Fibroblast of lung (primary cell): ENCODE data around the gene SIK2. TPM values are rescaled to one million over a fixed set of nuclear protein-coding genes. Genes with fewer than 3 reads are reported as not detected.
A peak's percentile ranks its signal among the peaks of the same experiment; 100 is the strongest.

Source experiments
- DNase-seq, 2 donors: peaks; one replicate each; pipeline versions ENCODE4 v3.0.0 to v3.0.0-alpha.2; 2010; ENCODE audit warnings: low read depth in 2 of 2
- H2AFZ ChIP-seq: 2 replicates; pipeline ENCODE4 v1.5.1; 2012; ENCODE audit warnings: low read length, control low read depth, inconsistent platforms
- H3K27ac ChIP-seq: 2 replicates; pipeline ENCODE4 v1.5.1; 2011; ENCODE audit warnings: low read length, control low read depth; ENCODE audit not compliant: insufficient read depth
- H3K27me3 ChIP-seq: 2 replicates; pipeline ENCODE4 v1.5.1; 2011; ENCODE audit warnings: mild to moderate bottlenecking, low read length; ENCODE audit not compliant: control insufficient read depth, insufficient read depth
- H3K36me3 ChIP-seq: 2 replicates; pipeline ENCODE4 v1.5.1; 2011; ENCODE audit warnings: low read length; ENCODE audit not compliant: control insufficient read depth, insufficient read depth
- H3K4me1 ChIP-seq: 2 replicates; pipeline ENCODE4 v1.5.1; 2011; ENCODE audit warnings: low read length; ENCODE audit not compliant: control insufficient read depth, insufficient read depth; ENCODE audit errors: extremely low read depth
- H3K4me2 ChIP-seq: 2 replicates; pipeline ENCODE4 v1.5.1; 2011; ENCODE audit warnings: low read length, control low read depth; ENCODE audit not compliant: insufficient read depth; ENCODE audit errors: extremely low read depth
- H3K4me3 ChIP-seq, 4 experiments: fragments of 200-600 bp in 1 of 4; sonication (generic) in 1 of 4; replicated peaks in 1 of 4; 2 replicates each; pipeline ENCODE4 v1.5.1; 2011 to 2016; ENCODE audit warnings: low read length in 4 of 4, low read depth in 3 of 4, mild to moderate bottlenecking in 3 of 4, control low read depth in 2 of 4, inconsistent platforms in 1 of 4, mixed read lengths in 1 of 4; ENCODE audit not compliant: insufficient read depth in 1 of 4; ENCODE audit errors: control extremely low read depth in 1 of 4
- H3K79me2 ChIP-seq: 2 replicates; pipeline ENCODE4 v1.5.1; 2012; ENCODE audit warnings: mild to moderate bottlenecking, low read length, inconsistent platforms; ENCODE audit not compliant: control insufficient read depth, insufficient read depth
- H3K9ac ChIP-seq: 2 replicates; pipeline ENCODE4 v1.5.1; 2011; ENCODE audit warnings: mild to moderate bottlenecking, low read length, control low read depth; ENCODE audit not compliant: insufficient read depth
- H3K9me3 ChIP-seq: 2 replicates; pipeline ENCODE4 v1.5.1; 2012; ENCODE audit warnings: low read depth, low read length; ENCODE audit not compliant: control insufficient read depth, insufficient read depth
- H4K20me1 ChIP-seq: 2 replicates; pipeline ENCODE4 v1.5.1; 2011; ENCODE audit warnings: low read length; ENCODE audit not compliant: control insufficient read depth, insufficient read depth; ENCODE audit errors: extremely low read depth
- EZH2 ChIP-seq: IDR thresholded peaks from 2 replicates; pipeline ENCODE4 v1.5.1; 2012; ENCODE audit warnings: low read length, control low read depth, mild to moderate bottlenecking; ENCODE audit errors: missing control alignments
- polyA plus RNA-seq, 2 donors: library from polyadenylated mRNA; depleted of rRNA in 1 of 2; stranded (reverse) in 1 of 2; unstranded in 1 of 2; fragments of >200 nt; gene quantifications; 2 replicates each; pipeline ENCODE4 v1.2.1, GENCODE V29; 2011 to 2012; ENCODE audit warnings: missing spikeins in 1 of 2
- total RNA-seq: library from RNA; depleted of rRNA; stranded (reverse); fragments of >200 nt; gene quantifications from 2 replicates; pipeline ENCODE4 v1.2.1, GENCODE V29; 2014
- TF ChIP-seq, protein P1 (sequence below), 2 donors: IDR thresholded peaks in 1 of 2; conservative IDR thresholded peaks in 1 of 2; 1 replicate in 1 of 2; 2 replicates in 1 of 2; pipeline ENCODE4 v1.5.1; 2011 to 2012; ENCODE audit warnings: low read length in 2 of 2, control low read depth in 1 of 2, inconsistent platforms in 1 of 2, low read depth in 1 of 2, mild to moderate bottlenecking in 1 of 2

SIK2 gene
- total and polyA plus RNA-seq, 2 donors (not counting 1 experiment from before 2014, with no cell fraction given), result 16.3 to 19.3 TPM

DNA sequence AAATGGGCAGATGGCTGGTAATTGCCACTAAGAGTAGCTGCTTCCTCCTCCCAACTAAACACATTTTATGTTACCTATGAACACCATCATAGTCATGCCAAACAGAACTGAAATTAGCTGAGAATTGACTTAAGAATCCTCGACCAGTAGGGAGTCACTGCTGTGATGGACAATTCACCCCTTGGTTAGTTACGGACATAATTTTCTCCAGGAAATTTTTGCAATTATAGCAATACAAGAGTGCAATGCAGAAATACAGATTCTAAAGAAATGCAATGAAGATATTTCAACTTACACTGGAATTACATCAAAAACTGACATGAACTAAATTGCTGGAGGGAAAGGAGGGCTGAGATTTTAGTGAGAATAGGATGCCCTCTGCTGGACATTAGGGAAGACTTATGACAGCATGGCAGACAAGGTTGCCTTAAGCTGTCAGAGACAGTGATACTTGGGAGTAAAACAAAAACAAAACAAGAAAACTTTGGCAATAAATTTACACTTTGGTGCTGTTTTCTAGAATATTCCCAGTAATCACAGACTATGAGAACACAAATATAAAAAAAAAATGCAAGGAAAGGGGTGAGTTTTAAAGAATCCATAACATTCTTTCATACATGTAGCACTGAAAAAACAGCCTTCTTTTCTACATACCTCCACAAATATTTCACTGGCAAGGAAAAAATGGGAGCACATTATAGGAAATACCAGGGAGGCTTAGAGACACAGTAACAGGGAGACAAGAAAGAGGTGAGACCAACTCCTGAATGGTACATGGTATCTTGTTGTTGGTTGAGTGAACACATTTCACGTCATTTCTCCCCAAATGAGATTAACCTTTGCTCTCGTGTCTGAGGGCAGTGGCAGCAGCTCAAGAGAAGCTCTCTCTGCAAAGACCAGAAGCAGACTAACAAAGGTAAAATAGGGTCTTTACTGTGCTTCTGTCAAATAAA lies 175.1 kb downstream of the SIK2 start:
- no peaks in the 10 kb centered on the region for H4K20me1 ChIP-seq
- H3K4me3 ChIP-seq, result no peak overlapping the region
- no peaks in the 10 kb centered on the region for H3K4me1 ChIP-seq
- H3K27ac ChIP-seq, result no peak overlapping the region
- no peak overlapping the region for H3K4me2 ChIP-seq
- DNase-seq, result peak; percentile 67 to 91
- no peak overlapping the region for H3K9ac ChIP-seq
- H3K79me2 ChIP-seq, result no peaks in the 10 kb centered on the region
- TF ChIP-seq, protein P1, sequence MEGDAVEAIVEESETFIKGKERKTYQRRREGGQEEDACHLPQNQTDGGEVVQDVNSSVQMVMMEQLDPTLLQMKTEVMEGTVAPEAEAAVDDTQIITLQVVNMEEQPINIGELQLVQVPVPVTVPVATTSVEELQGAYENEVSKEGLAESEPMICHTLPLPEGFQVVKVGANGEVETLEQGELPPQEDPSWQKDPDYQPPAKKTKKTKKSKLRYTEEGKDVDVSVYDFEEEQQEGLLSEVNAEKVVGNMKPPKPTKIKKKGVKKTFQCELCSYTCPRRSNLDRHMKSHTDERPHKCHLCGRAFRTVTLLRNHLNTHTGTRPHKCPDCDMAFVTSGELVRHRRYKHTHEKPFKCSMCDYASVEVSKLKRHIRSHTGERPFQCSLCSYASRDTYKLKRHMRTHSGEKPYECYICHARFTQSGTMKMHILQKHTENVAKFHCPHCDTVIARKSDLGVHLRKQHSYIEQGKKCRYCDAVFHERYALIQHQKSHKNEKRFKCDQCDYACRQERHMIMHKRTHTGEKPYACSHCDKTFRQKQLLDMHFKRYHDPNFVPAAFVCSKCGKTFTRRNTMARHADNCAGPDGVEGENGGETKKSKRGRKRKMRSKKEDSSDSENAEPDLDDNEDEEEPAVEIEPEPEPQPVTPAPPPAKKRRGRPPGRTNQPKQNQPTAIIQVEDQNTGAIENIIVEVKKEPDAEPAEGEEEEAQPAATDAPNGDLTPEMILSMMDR (conservative IDR thresholded peaks at IDR 0.05 in 1 of 2, IDR thresholded peaks at IDR 0.05 in 1 of 2; ENCODE audit: low read depth in 1 of 2, low read length in 2 of 2), result peak; percentile 76
- TF ChIP-seq EZH2, result no peak
- no peaks in the 10 kb centered on the region for H3K27me3 ChIP-seq
- no peak overlapping the region for H2AFZ ChIP-seq
- H3K9me3 ChIP-seq, result no peaks in the 10 kb centered on the region
- no peaks in the 10 kb centered on the region for H3K36me3 ChIP-seq

DNA sequence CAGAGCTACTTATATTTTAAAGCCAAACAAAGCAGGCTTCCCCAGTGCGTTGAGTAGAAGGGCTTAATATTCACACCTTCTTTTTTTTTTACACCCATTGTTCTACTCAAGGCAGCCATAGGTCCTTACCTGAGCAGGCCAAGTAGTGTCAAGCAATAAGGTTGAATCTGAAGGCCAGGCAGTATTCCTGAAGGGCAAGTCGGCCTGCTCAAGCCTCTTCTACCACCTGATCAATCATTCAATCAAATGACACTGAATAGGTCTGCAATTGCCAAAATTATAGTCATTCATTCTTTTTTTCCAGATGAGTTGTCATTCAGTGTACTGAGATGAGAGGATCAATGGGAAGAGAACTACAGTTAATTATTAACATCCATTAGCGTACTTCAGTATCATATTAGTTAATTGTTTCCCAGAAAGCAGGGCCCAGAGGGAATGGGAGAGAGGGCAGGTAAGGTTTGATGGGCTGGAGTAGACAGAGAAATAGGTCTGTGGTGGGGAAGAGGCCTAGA lies 175.9 kb downstream of the SIK2 start:
- Histone ChIP-seq H3K4me1 (no peaks in the 10 kb centered on the region), H4K20me1 (no peaks in the 10 kb centered on the region), H3K27ac (no peak overlapping the region), H3K79me2 (no peaks in the 10 kb centered on the region), H3K9ac (no peak overlapping the region), H3K9me3 (no peaks in the 10 kb centered on the region), H3K27me3 (no peaks in the 10 kb centered on the region), H3K4me3 (no peak overlapping the region), H3K4me2 (no peak overlapping the region), H2AFZ (no peak overlapping the region), H3K36me3 (no peaks in the 10 kb centered on the region)
- TF ChIP-seq, protein P1 (conservative IDR thresholded peaks at IDR 0.05 in 1 of 2, IDR thresholded peaks at IDR 0.05 in 1 of 2; ENCODE audit: low read depth in 1 of 2, low read length in 2 of 2), result no peak
- TF ChIP-seq EZH2, result no peak
- no peak for DNase-seq

DNA sequence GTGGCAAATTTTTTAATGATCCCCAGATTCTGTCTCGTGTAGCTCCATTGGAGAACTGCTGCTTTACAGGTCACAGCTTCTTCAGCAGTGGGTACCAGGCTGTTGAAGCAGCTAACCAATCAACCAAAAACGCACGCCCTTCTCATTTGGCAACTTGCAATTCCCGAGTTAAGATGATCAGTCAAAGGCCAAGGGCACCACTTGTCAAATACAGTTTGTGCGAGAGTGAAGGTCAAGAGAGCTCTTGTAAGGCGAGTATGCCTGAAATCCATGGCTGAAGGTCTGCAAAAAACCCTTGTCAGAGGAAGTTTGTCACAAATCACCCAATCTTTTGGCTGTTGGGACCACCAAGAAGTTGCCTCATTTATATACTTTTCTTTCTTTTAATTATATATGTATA lies 176.9 kb downstream of the SIK2 start:
- DNase-seq, result no peak
- no peak overlapping the region for H2AFZ ChIP-seq
- TF ChIP-seq EZH2, result no peak
- TF ChIP-seq, protein P1 (conservative IDR thresholded peaks at IDR 0.05 in 1 of 2, IDR thresholded peaks at IDR 0.05 in 1 of 2; ENCODE audit: low read depth in 1 of 2, low read length in 2 of 2), result no peak
- H3K79me2 ChIP-seq, result no peaks in the 10 kb centered on the region
- no peaks in the 10 kb centered on the region for H3K9me3 ChIP-seq
- H3K27me3 ChIP-seq, result no peaks in the 10 kb centered on the region
- no peak overlapping the region for H3K4me3 ChIP-seq
- no peak overlapping the region for H3K9ac ChIP-seq
- H3K4me1 ChIP-seq, result no peaks in the 10 kb centered on the region
- no peaks in the 10 kb centered on the region for H4K20me1 ChIP-seq
- H3K27ac ChIP-seq, result no peak overlapping the region
- H3K36me3 ChIP-seq, result no peaks in the 10 kb centered on the region
- H3K4me2 ChIP-seq, result no peak overlapping the region
